ENCODE measurements around the gene BIN2. TPM values are rescaled to one million over a fixed set of nuclear protein-coding genes. Genes with fewer than 3 reads are reported as not detected.

Gene BIN2
- total RNA-seq, 1 experiment from 2014 or later: 0.39 TPM

DNA sequence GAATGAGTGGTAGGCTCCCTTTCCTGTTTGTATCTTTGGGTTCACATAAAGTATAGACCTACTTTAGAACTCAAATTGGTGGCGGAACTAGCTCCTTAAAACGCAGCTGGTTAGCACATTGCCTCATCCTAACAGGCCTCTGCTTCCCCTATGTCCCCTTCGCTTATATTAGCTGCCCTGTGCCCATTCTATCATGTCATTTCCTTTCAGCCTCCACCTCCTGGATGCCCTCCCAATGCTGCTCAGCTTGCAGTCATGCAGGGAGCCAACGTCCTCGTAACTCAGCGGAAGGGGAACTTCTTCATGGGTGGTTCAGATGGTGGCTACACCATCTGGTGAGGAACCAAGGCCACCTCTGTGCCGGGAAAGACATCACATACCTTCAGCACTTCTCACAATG is 81.9 kb downstream of the BIN2 start:
- ChIA-PET POLR2A (no interaction called here), CTCF (no interaction called here)
- Histone ChIP-seq H3K4me3 (ENCODE audit: low read depth in 2 of 2, low read length in 2 of 2) (no peak overlapping the region), H3K9me3 (ENCODE audit: control insufficient read depth, insufficient read depth, low read depth, low read length) (no peaks in the 10 kb centered on the region), H3K36me3 (ENCODE audit: control insufficient read depth, insufficient read depth, low read length) (peaks cover 30% of the 10 kb centered on the region), H3K4me1 (ENCODE audit: control insufficient read depth, insufficient read depth, low read length) (peaks cover 14% of the 10 kb centered on the region), H3K27ac (ENCODE audit: low read length) (no peak overlapping the region), H3K27me3 (ENCODE audit: control insufficient read depth, insufficient read depth, low read length) (no peaks in the 10 kb centered on the region)
- no peak for ATAC-seq
- no peak for DNase-seq (ENCODE audit: low read depth, low spot score)
- intact Hi-C loops (cut with micrococcal nuclease; ENCODE audit: unreplicated experiment): no loop called here
- BruUV-seq (replicated peaks): no TSS peak
- in situ Hi-C loops (cut with HindIII; ENCODE audit: low pct_unique_long_range_greater_than_20kb, low sequenced_read_pairs): no loop called here
- TF ChIP-seq TCF7L2 (IDR thresholded peaks at IDR 0.05; ENCODE audit: low read depth, low read length) (no peak), SIN3A (IDR thresholded peaks at IDR 0.05; ENCODE audit: borderline replicate concordance, insufficient read depth, low read depth, low read length) (no peak)
- TF ChIP-seq, protein P1, sequence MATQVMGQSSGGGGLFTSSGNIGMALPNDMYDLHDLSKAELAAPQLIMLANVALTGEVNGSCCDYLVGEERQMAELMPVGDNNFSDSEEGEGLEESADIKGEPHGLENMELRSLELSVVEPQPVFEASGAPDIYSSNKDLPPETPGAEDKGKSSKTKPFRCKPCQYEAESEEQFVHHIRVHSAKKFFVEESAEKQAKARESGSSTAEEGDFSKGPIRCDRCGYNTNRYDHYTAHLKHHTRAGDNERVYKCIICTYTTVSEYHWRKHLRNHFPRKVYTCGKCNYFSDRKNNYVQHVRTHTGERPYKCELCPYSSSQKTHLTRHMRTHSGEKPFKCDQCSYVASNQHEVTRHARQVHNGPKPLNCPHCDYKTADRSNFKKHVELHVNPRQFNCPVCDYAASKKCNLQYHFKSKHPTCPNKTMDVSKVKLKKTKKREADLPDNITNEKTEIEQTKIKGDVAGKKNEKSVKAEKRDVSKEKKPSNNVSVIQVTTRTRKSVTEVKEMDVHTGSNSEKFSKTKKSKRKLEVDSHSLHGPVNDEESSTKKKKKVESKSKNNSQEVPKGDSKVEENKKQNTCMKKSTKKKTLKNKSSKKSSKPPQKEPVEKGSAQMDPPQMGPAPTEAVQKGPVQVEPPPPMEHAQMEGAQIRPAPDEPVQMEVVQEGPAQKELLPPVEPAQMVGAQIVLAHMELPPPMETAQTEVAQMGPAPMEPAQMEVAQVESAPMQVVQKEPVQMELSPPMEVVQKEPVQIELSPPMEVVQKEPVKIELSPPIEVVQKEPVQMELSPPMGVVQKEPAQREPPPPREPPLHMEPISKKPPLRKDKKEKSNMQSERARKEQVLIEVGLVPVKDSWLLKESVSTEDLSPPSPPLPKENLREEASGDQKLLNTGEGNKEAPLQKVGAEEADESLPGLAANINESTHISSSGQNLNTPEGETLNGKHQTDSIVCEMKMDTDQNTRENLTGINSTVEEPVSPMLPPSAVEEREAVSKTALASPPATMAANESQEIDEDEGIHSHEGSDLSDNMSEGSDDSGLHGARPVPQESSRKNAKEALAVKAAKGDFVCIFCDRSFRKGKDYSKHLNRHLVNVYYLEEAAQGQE (IDR thresholded peaks at IDR 0.05; ENCODE audit: insufficient read depth in 1 of 2, low read depth in 2 of 2, low read length in 1 of 2): no peak

DNA sequence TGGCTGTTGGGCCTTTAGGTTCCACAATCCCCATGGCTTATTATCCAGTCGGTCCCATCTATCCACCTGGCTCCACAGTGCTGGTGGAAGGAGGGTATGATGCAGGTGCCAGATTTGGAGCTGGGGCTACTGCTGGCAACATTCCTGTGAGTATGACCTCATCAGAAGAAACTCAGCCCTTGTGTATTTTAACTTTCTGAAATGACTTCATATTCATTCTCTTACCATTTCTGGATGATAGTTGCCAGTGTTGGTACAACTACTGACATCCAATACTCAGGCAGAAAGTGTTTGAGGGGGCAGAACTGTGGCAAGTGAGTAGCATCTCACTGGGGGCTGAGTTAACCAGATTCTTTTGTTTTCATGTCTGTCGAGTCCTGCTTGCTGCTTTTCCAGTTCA is 83.0 kb downstream of the BIN2 start:
- Histone ChIP-seq H3K27ac (ENCODE audit: low read length) (no peak overlapping the region), H3K36me3 (ENCODE audit: control insufficient read depth, insufficient read depth, low read length) (peaks cover 30% of the 10 kb centered on the region), H3K4me3 (ENCODE audit: low read depth in 2 of 2, low read length in 2 of 2) (no peak overlapping the region), H3K9me3 (ENCODE audit: control insufficient read depth, insufficient read depth, low read depth, low read length) (no peaks in the 10 kb centered on the region), H3K4me1 (ENCODE audit: control insufficient read depth, insufficient read depth, low read length) (peaks cover 14% of the 10 kb centered on the region), H3K27me3 (ENCODE audit: control insufficient read depth, insufficient read depth, low read length) (no peaks in the 10 kb centered on the region)
- CTCF ChIA-PET: no interaction called here
- no TSS peak for BruUV-seq (replicated peaks)
- intact Hi-C loops (cut with micrococcal nuclease; ENCODE audit: unreplicated experiment): no loop called here
- TF ChIP-seq SIN3A (IDR thresholded peaks at IDR 0.05; ENCODE audit: borderline replicate concordance, insufficient read depth, low read depth, low read length) (no peak), TCF7L2 (IDR thresholded peaks at IDR 0.05; ENCODE audit: low read depth, low read length) (no peak)
- TF ChIP-seq, protein P2, sequence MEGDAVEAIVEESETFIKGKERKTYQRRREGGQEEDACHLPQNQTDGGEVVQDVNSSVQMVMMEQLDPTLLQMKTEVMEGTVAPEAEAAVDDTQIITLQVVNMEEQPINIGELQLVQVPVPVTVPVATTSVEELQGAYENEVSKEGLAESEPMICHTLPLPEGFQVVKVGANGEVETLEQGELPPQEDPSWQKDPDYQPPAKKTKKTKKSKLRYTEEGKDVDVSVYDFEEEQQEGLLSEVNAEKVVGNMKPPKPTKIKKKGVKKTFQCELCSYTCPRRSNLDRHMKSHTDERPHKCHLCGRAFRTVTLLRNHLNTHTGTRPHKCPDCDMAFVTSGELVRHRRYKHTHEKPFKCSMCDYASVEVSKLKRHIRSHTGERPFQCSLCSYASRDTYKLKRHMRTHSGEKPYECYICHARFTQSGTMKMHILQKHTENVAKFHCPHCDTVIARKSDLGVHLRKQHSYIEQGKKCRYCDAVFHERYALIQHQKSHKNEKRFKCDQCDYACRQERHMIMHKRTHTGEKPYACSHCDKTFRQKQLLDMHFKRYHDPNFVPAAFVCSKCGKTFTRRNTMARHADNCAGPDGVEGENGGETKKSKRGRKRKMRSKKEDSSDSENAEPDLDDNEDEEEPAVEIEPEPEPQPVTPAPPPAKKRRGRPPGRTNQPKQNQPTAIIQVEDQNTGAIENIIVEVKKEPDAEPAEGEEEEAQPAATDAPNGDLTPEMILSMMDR (IDR thresholded peaks at IDR 0.05): no peak
- TF ChIP-seq, protein P1 (IDR thresholded peaks at IDR 0.05; ENCODE audit: insufficient read depth in 1 of 2, low read depth in 2 of 2, low read length in 1 of 2): no peak
- DNase-seq (ENCODE audit: low read depth, low spot score): no peak
- no peak for ATAC-seq
- POLR2A ChIA-PET: no interaction called here
- in situ Hi-C loops (cut with HindIII; ENCODE audit: low pct_unique_long_range_greater_than_20kb, low sequenced_read_pairs): no loop called here

All from Panc1 (cell line).